Right lobe of liver (tissue), 6 donors: ENCODE results near the gene EXOSC6. TPM values are rescaled to one million over a fixed set of nuclear protein-coding genes. Genes with fewer than 3 reads are reported as not detected.
"Not testable (repeated sequence)": the region's sequence is repeated elsewhere in the genome, so short reads cannot be mapped to it uniquely, and the experiment has no call there.

Source experiments
- ATAC-seq, 4 donors: fragments of 200-7000 bp; cut with Tn5 transposase; one replicate each; pipeline ENCODE4 v1.9.1; 2020; ENCODE audit warnings: mild to moderate bottlenecking in 4 of 4, moderate library complexity in 4 of 4
- DNase-seq, 3 donors: peaks; one replicate each; pipeline ENCODE4 v3.0.0-alpha.2; 2020
- H3K27ac ChIP-seq, 3 donors: fragments of 200-600 bp; one replicate each; pipeline ENCODE4 v1.8.0; 2022
- H3K27me3 ChIP-seq, 2 donors: fragments of 200-600 bp; one replicate each; pipeline ENCODE4 v1.8.0; 2022
- H3K36me3 ChIP-seq, 4 donors: fragments of 200-600 bp; sonication (generic) in 1 of 4; one replicate each; pipeline versions ENCODE4 v1.5.1 to v1.8.0; 2017 to 2022; ENCODE audit warnings: control low read depth in 1 of 4
- H3K4me1 ChIP-seq, 4 donors: fragments of 200-600 bp; sonication (generic) in 1 of 4; one replicate each; pipeline versions ENCODE4 v1.5.1 to v1.8.0; 2017 to 2022; ENCODE audit warnings: control low read depth in 1 of 4
- H3K4me3 ChIP-seq, 3 donors: fragments of 200-600 bp; one replicate each; pipeline ENCODE4 v1.8.0; 2022
- H3K9me3 ChIP-seq, 4 donors: fragments of 200-600 bp; sonication (generic) in 1 of 4; one replicate each; pipeline versions ENCODE4 v1.5.1 to v1.8.0; 2017 to 2022; ENCODE audit warnings: control low read depth in 1 of 4
- WGBS: methylation state at CpG from one replicate; pipeline ENCODE4 v1.1.6; 2018; ENCODE audit warnings: low coverage, low lambda C conversion rate; ENCODE audit not compliant: insufficient coverage; ENCODE audit errors: missing lambda C conversion rate; 5-methylcytosine and 5-hydroxymethylcytosine counted together
- intact Hi-C, 2 donors: fragments of 100-400 bp; cut with DNase I; formaldehyde crosslinking; loops; one replicate each; pipeline versions ENCODE4 v1.11.2 to v1.14.1; 2022
- total RNA-seq, 6 experiments: library from RNA; depleted of rRNA in 2 of 6; stranded (reverse); fragments of >200 nt in 2 of 6; fragmentation: NEBNext Ultra II Directional in 3 of 6; extraction: Animal tissue kit (Norgen Biotek cat#: 25700) in 3 of 6; gene quantifications; one replicate each; pipeline versions ENCODE4 v1.1.0 to v1.2.4, GENCODE V29; 2016 to 2023
- donor health status: DM: no; HTN: yes; CAD: no.
- donor health status: DM: no; HTN: no; CAD: no.
- donor health status: DM: no; HTN: no; CAD: no.
- donor health status: DM: no; HTN: yes; CAD: no.
- donor health status: DM: no; HTN: yes; CAD: no.

EXOSC6 gene
- total RNA-seq, 6 experiments from 2014 or later = 6.1 to 13.1 (median 10.2) TPM

- H3K4me1 ChIP-seq, H3K36me3 ChIP-seq, H3K4me3 ChIP-seq, ATAC-seq, H3K27me3 ChIP-seq, intact Hi-C loops, DNase-seq, H3K9me3 ChIP-seq: not testable (repeated sequence)
- WGBS = no CpG with 5 or more reads among the region's 2 CpGs
- H3K27ac ChIP-seq = peak overlapping the region in 1 of 3 donors; percentile 62
Observed at GRCh38 chr16:70223216-70223615, 28.5 kb downstream of the EXOSC6 start.

GRCh38 chr16:70222574-70222973, 29.2 kb downstream of the EXOSC6 start:
- WGBS = 30% methylated on average over 1 of the region's 2 CpGs
- H3K9me3 ChIP-seq, DNase-seq, H3K27me3 ChIP-seq, H3K4me3 ChIP-seq, H3K36me3 ChIP-seq, ATAC-seq, intact Hi-C loops, H3K27ac ChIP-seq, H3K4me1 ChIP-seq: not testable (repeated sequence)

- DNase-seq, H3K4me1 ChIP-seq, H3K9me3 ChIP-seq, H3K4me3 ChIP-seq, H3K27ac ChIP-seq, ATAC-seq, intact Hi-C loops, H3K27me3 ChIP-seq, H3K36me3 ChIP-seq: not testable (repeated sequence)
- 100% methylated on average over 1 of the region's 2 CpGs for WGBS
Observed at GRCh38 chr16:70218586-70218985, 33.2 kb downstream of the EXOSC6 start.

GRCh38 chr16:70206382-70206781, 45.4 kb downstream of the EXOSC6 start:
- H3K36me3 ChIP-seq, H3K27ac ChIP-seq, intact Hi-C loops, ATAC-seq, H3K4me3 ChIP-seq, H3K9me3 ChIP-seq, H3K4me1 ChIP-seq, H3K27me3 ChIP-seq, DNase-seq: not testable (repeated sequence)
- 94% methylated on average over 5 of the region's 6 CpGs for WGBS

GRCh38 chr16:70204668-70205405, 46.9 kb downstream of the EXOSC6 start:
- DNase-seq, H3K36me3 ChIP-seq, intact Hi-C loops, H3K9me3 ChIP-seq, ATAC-seq, H3K27me3 ChIP-seq, H3K27ac ChIP-seq, H3K4me3 ChIP-seq, H3K4me1 ChIP-seq: not testable (repeated sequence)
- WGBS = 86% methylated on average over 4 of the region's 46 CpGs

GRCh38 chr16:70204010-70204409, 47.7 kb downstream of the EXOSC6 start:
- H3K4me1 ChIP-seq, H3K4me3 ChIP-seq, ATAC-seq, H3K9me3 ChIP-seq, DNase-seq, H3K27ac ChIP-seq, H3K27me3 ChIP-seq, H3K36me3 ChIP-seq, intact Hi-C loops: not testable (repeated sequence)
- WGBS = 96% methylated on average over 8 of the region's 29 CpGs

- H3K9me3 ChIP-seq, intact Hi-C loops, ATAC-seq, H3K27ac ChIP-seq, H3K4me3 ChIP-seq, H3K27me3 ChIP-seq, DNase-seq, H3K36me3 ChIP-seq, H3K4me1 ChIP-seq: not testable (repeated sequence)
- WGBS = 55% methylated on average over 5 of the region's 7 CpGs
Observed at GRCh38 chr16:70203508-70203907, 48.2 kb downstream of the EXOSC6 start.

GRCh38 chr16:70200063-70200462, 51.7 kb downstream of the EXOSC6 start:
- H3K27me3 ChIP-seq, H3K27ac ChIP-seq, intact Hi-C loops, H3K4me1 ChIP-seq, H3K9me3 ChIP-seq, H3K36me3 ChIP-seq, DNase-seq, ATAC-seq, H3K4me3 ChIP-seq: not testable (repeated sequence)
- 84% methylated on average over 3 of the region's 8 CpGs for WGBS

GRCh38 chr16:70199170-70199569, 52.6 kb downstream of the EXOSC6 start:
- ATAC-seq, intact Hi-C loops, H3K27me3 ChIP-seq, H3K36me3 ChIP-seq, H3K4me3 ChIP-seq, H3K27ac ChIP-seq, H3K4me1 ChIP-seq, H3K9me3 ChIP-seq, DNase-seq: not testable (repeated sequence)
- 84% methylated on average over 7 of the region's 9 CpGs for WGBS

GRCh38 chr16:70198666-70199065, 53.1 kb downstream of the EXOSC6 start:
- intact Hi-C loops, H3K27me3 ChIP-seq, H3K36me3 ChIP-seq, H3K9me3 ChIP-seq, H3K4me1 ChIP-seq, H3K27ac ChIP-seq, H3K4me3 ChIP-seq, DNase-seq: not testable (repeated sequence)
- 53% methylated on average over 3 of the region's 3 CpGs for WGBS
- peak; percentile 22 to 45 (median 34) for ATAC-seq

GRCh38 chr16:70198230-70198629, 53.5 kb downstream of the EXOSC6 start:
- H3K36me3 ChIP-seq, H3K4me1 ChIP-seq, H3K4me3 ChIP-seq, DNase-seq, H3K27ac ChIP-seq, H3K27me3 ChIP-seq, intact Hi-C loops, H3K9me3 ChIP-seq: not testable (repeated sequence)
- peak in 2 of 4 donors; percentile 12 to 15 for ATAC-seq
- WGBS = 89% methylated on average over 6 of the region's 9 CpGs

- H3K4me3 ChIP-seq, H3K27ac ChIP-seq, H3K9me3 ChIP-seq, H3K4me1 ChIP-seq, intact Hi-C loops, H3K27me3 ChIP-seq, DNase-seq, H3K36me3 ChIP-seq: not testable (repeated sequence)
- ATAC-seq = peak in 3 of 4 donors; percentile 20 to 24 (median 22)
- WGBS = 73% methylated on average over 3 of the region's 7 CpGs
Observed at GRCh38 chr16:70197611-70198010, 54.1 kb downstream of the EXOSC6 start.
